ENCODE results near the gene FOXF2. TPM values are rescaled to one million over a fixed set of nuclear protein-coding genes. Genes with fewer than 3 reads are reported as not detected.

The FOXF2 gene
- total and polyA plus RNA-seq, 2 experiments from 2014 or later: not detected

- H2AFZ ChIP-seq: no peak overlapping the region
- H3K27ac Mint-ChIP-seq: no peak overlapping the region
- no peak overlapping the region for H3K4me3 Mint-ChIP-seq
- peaks cover 20% of the 10 kb centered on the region for H3F3A ChIP-seq (replicated peaks; ENCODE audit: low read depth)
- H3K9me3 Mint-ChIP-seq: 0 out of 3 replicates have a peak, but pooled peaks cover 6% of the 10 kb centered on the region
- H3K9me2 ChIP-seq (ENCODE audit: insufficient read depth): no peaks in the 10 kb centered on the region
- H4K20me1 ChIP-seq (replicated peaks; ENCODE audit: insufficient read depth): peaks cover 7% of the 10 kb centered on the region
- peaks cover 29% of the 10 kb centered on the region for H3K4me1 ChIP-seq (ENCODE audit: insufficient read depth)
- H3K36me3 Mint-ChIP-seq (ENCODE audit: low read depth): no peaks in the 10 kb centered on the region
- H3K36me3 ChIP-seq (ENCODE audit: insufficient read depth): no peaks in the 10 kb centered on the region
- no peak overlapping the region for H3K4me2 ChIP-seq
- peaks cover 24% of the 10 kb centered on the region for H3K4me1 Mint-ChIP-seq
- DNase-seq (ENCODE audit: low spot score) (no peak), ATAC-seq (no peak)
- peaks cover 94% of the 10 kb centered on the region for H3K27me3 ChIP-seq (ENCODE audit: insufficient read depth)
- no peak overlapping the region for H3K27ac ChIP-seq (ENCODE audit: low read depth)
- H3K79me2 ChIP-seq (replicated peaks; ENCODE audit: insufficient read depth): no peaks in the 10 kb centered on the region
- H3K4me3 ChIP-seq: no peak overlapping the region
- TF ChIP-seq, protein P1, sequence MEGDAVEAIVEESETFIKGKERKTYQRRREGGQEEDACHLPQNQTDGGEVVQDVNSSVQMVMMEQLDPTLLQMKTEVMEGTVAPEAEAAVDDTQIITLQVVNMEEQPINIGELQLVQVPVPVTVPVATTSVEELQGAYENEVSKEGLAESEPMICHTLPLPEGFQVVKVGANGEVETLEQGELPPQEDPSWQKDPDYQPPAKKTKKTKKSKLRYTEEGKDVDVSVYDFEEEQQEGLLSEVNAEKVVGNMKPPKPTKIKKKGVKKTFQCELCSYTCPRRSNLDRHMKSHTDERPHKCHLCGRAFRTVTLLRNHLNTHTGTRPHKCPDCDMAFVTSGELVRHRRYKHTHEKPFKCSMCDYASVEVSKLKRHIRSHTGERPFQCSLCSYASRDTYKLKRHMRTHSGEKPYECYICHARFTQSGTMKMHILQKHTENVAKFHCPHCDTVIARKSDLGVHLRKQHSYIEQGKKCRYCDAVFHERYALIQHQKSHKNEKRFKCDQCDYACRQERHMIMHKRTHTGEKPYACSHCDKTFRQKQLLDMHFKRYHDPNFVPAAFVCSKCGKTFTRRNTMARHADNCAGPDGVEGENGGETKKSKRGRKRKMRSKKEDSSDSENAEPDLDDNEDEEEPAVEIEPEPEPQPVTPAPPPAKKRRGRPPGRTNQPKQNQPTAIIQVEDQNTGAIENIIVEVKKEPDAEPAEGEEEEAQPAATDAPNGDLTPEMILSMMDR (conservative IDR thresholded peaks at IDR 0.05; ENCODE audit: low read depth in 2 of 2): no peak
- TF ChIP-seq CREB1 (CRISPR knock-in tag; IDR thresholded peaks at IDR 0.05; ENCODE audit: low read depth) (no peak), EZH2phosphoT487 (IDR thresholded peaks at IDR 0.05; ENCODE audit: unreplicated experiment) (no peak), NANOG (IDR thresholded peaks at IDR 0.05; ENCODE audit: borderline replicate concordance) (no peak), EZH2 (IDR thresholded peaks at IDR 0.05; ENCODE audit: low read depth, unreplicated experiment) (peak; percentile 41), ZNF331 (CRISPR knock-in tag; IDR thresholded peaks at IDR 0.05; ENCODE audit: low read depth) (no peak)
- peaks cover 73% of the 10 kb centered on the region for H3K27me3 Mint-ChIP-seq (ENCODE audit: insufficient read depth, low read depth, poor library complexity)
Observed at GRCh38 chr6:1376653-1377052, 12.7 kb upstream of the FOXF2 start.

DNA sequence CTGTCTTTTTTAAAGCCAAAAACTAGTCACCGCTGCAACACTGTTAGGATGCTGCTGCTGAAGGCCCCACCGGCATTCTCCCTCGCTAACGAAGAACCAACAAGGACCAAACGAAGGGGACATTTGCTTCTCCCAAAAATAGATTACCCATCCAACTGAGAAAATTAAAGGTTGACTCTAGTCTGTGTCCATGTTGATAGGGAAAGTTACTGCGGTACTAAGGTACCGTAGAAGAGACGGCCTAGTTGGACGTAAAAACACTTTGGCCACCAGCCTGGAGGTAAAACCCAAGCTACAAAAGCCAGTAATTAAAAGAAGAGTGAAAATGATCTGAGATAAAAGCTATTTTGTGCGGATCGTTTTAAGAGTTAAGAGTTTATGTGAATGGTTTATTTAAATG, 11.8 kb upstream of the FOXF2 start:
- Histone ChIP-seq H3K79me2 (replicated peaks; ENCODE audit: insufficient read depth) (no peaks in the 10 kb centered on the region), H3K27ac (ENCODE audit: low read depth) (no peak overlapping the region), H3K4me3 (peak overlapping the region; percentile 53), H3K27me3 (ENCODE audit: insufficient read depth) (peaks cover 99% of the 10 kb centered on the region), H3K9me2 (ENCODE audit: insufficient read depth) (no peaks in the 10 kb centered on the region), H4K20me1 (replicated peaks; ENCODE audit: insufficient read depth) (peaks cover 7% of the 10 kb centered on the region), H3K36me3 (ENCODE audit: insufficient read depth) (no peaks in the 10 kb centered on the region), H2AFZ (no peak overlapping the region), H3K4me2 (peak overlapping the region; percentile 84), H3K4me1 (ENCODE audit: insufficient read depth) (peaks cover 33% of the 10 kb centered on the region), H3F3A (replicated peaks; ENCODE audit: low read depth) (peaks cover 20% of the 10 kb centered on the region)
- Mint-ChIP-seq H3K27me3 (ENCODE audit: insufficient read depth, low read depth, poor library complexity) (peaks cover 80% of the 10 kb centered on the region), H3K4me1 (peaks cover 24% of the 10 kb centered on the region), H3K4me3 (peak overlapping the region; percentile 48), H3K9me3 (0 out of 3 replicates have a peak, but pooled peaks cover 4% of the 10 kb centered on the region), H3K36me3 (ENCODE audit: low read depth) (no peaks in the 10 kb centered on the region), H3K27ac (no peak overlapping the region)
- ATAC-seq: no peak
- DNase-seq (ENCODE audit: low spot score): no peak
- TF ChIP-seq EZH2 (IDR thresholded peaks at IDR 0.05; ENCODE audit: low read depth, unreplicated experiment): peak; percentile 75
- TF ChIP-seq REST (IDR thresholded peaks at IDR 0.05; ENCODE audit: unreplicated experiment): no peak
- no peak for TF ChIP-seq POLR2AphosphoS5 (IDR thresholded peaks at IDR 0.05; ENCODE audit: low read depth)
- no peak for TF ChIP-seq JUNB (IDR thresholded peaks at IDR 0.05; ENCODE audit: unreplicated experiment)
- TF ChIP-seq ZNF114 (CRISPR knock-in tag; IDR thresholded peaks at IDR 0.05): no peak
- TF ChIP-seq, protein P1 (conservative IDR thresholded peaks at IDR 0.05; ENCODE audit: low read depth in 2 of 2): no peak
- TF ChIP-seq EZH2phosphoT487 (IDR thresholded peaks at IDR 0.05; ENCODE audit: unreplicated experiment): peak; percentile 37
- TF ChIP-seq CREB1 (CRISPR knock-in tag; IDR thresholded peaks at IDR 0.05; ENCODE audit: low read depth): no peak
- no peak for TF ChIP-seq ETS1 (IDR thresholded peaks at IDR 0.05)
- TF ChIP-seq NANOG (IDR thresholded peaks at IDR 0.05; ENCODE audit: borderline replicate concordance): no peak

Data from GM23338 (cell line).